ENCODE measurements around the gene KCNK3.

- TF ChIP-seq CTCF (IDR thresholded peaks at IDR 0.05; ENCODE audit: low read depth, low read length): no peak
- no peak for TF ChIP-seq EZH2phosphoT487 (IDR thresholded peaks at IDR 0.05; ENCODE audit: low read depth)
Measured at GRCh38 chr2:26711457-26712161, 19.1 kb downstream of the KCNK3 start.

Measured in OCI-LY3 (cell line).